HepG2 (cell line): ENCODE data around the gene MOK. TPM values are rescaled to one million over a fixed set of nuclear protein-coding genes. Genes with fewer than 3 reads are reported as not detected.

Source experiments
- CERS6 ChIP-seq: sonication (generic); formaldehyde crosslinking; IDR thresholded peaks from 2 replicates; pipeline ENCODE4 v1.5.0; 2020; ENCODE audit warnings: missing genetic modification reagents
- CREB1 ChIP-seq, 2 experiments: fragments of 450-650 bp in 1 of 2; IDR thresholded peaks; 2 replicates each; pipeline ENCODE4 v1.6.1; 2016 to 2017; ENCODE audit warnings: control low read depth in 1 of 2, mild to moderate bottlenecking in 1 of 2, missing compliant biosample characterization in 1 of 2, missing genetic modification characterization in 1 of 2
- E2F1 ChIP-seq: sonication (generic); formaldehyde crosslinking; IDR thresholded peaks from 2 replicates; pipeline ENCODE4 v1.5.0; 2020; ENCODE audit warnings: missing genetic modification reagents
- EED ChIP-seq: sonication (generic); formaldehyde crosslinking; IDR thresholded peaks from 2 replicates; pipeline ENCODE4 v1.5.0; 2020; ENCODE audit warnings: mild to moderate bottlenecking, missing genetic modification reagents
- GABPB1 ChIP-seq: IDR thresholded peaks from 2 replicates; pipeline ENCODE4 v1.6.1; 2016; ENCODE audit warnings: mild to moderate bottlenecking, missing genetic modification reagents, moderate library complexity, missing compliant biosample characterization
- GLI4 ChIP-seq: sonication (generic); formaldehyde crosslinking; IDR thresholded peaks from 2 replicates; pipeline ENCODE4 v1.5.1; 2020; ENCODE audit warnings: missing genetic modification reagents, mild to moderate bottlenecking, moderate library complexity, borderline replicate concordance
- HNRNPLL ChIP-seq: fragments of 200-400 bp; formaldehyde crosslinking; IDR thresholded peaks from 2 replicates; pipeline ENCODE4 v1.6.1; 2017; ENCODE audit warnings: mild to moderate bottlenecking, low read depth, low read length; ENCODE audit not compliant: poor library complexity, severe bottlenecking
- MED1 ChIP-seq: sonication (generic); formaldehyde crosslinking; IDR thresholded peaks from 2 replicates; pipeline ENCODE4 v1.4.0; 2020; ENCODE audit warnings: missing genetic modification reagents
- SALL1 ChIP-seq: sonication (generic); formaldehyde crosslinking; IDR thresholded peaks from 2 replicates; pipeline ENCODE4 v1.8.0; 2022; ENCODE audit warnings: mild to moderate bottlenecking, missing genetic modification reagents
- ZBTB34 ChIP-seq: sonication (generic); formaldehyde crosslinking; IDR thresholded peaks from 2 replicates; pipeline ENCODE4 v1.8.0; 2022; ENCODE audit warnings: mild to moderate bottlenecking, missing genetic modification reagents
- ZNF234 ChIP-seq: sonication (generic); formaldehyde crosslinking; conservative IDR thresholded peaks from 2 replicates; pipeline ENCODE4 v1.5.1; 2020; ENCODE audit warnings: mild to moderate bottlenecking, missing genetic modification reagents
- ZNF318 ChIP-seq: sonication (generic); formaldehyde crosslinking; IDR thresholded peaks from 2 replicates; pipeline ENCODE4 v1.4.0; 2020; ENCODE audit warnings: mild to moderate bottlenecking, missing genetic modification reagents
- ZNF616 ChIP-seq: sonication (generic); formaldehyde crosslinking; IDR thresholded peaks from 2 replicates; pipeline ENCODE4 v1.5.0; 2020; ENCODE audit warnings: low read depth, mild to moderate bottlenecking, missing genetic modification reagents
- ZNF639 ChIP-seq: conservative IDR thresholded peaks from 2 replicates; pipeline ENCODE4 v1.6.1; 2018; ENCODE audit warnings: missing genetic modification reagents
- ZSCAN31 ChIP-seq: sonication (generic); formaldehyde crosslinking; IDR thresholded peaks from 2 replicates; pipeline ENCODE4 v1.5.0; 2020; ENCODE audit warnings: low read depth, mild to moderate bottlenecking, missing genetic modification reagents
- polyA plus RNA-seq, 8 experiments: library from polyadenylated mRNA; depleted of rRNA in 3 of 8; stranded (reverse) in 7 of 8; unstranded in 1 of 8; fragments of >200 nt; fragmentation: Illumina TruSeq in 4 of 8; extraction: Trizol in 4 of 8; gene quantifications; 2 replicates each; pipeline versions ENCODE4 v1.2.1 to v1.2.3, GENCODE V29; 2011 to 2016; ENCODE audit warnings: low read depth in 4 of 8, missing spikeins in 1 of 8, mixed read lengths in 1 of 8; ENCODE audit not compliant: insufficient read depth in 1 of 8
- total RNA-seq, 5 experiments: library from RNA; depleted of rRNA; stranded (reverse); fragments of >200 nt; fragmentation: Illumina TruSeq; extraction: Trizol; gene quantifications; 2 replicates each; pipeline ENCODE4 v1.2.3, GENCODE V29; 2016; ENCODE audit warnings: low read depth in 1 of 5

Gene MOK
- total and polyA plus RNA-seq, 2 of the 13 experiments (the other 11 are each of a cell fraction or from before 2014, with no cell fraction given): 15.3 to 16.9 TPM

GRCh38 chr14:102320671-102321455 lies 15.9 kb upstream of the MOK start (continued):
- TF ChIP-seq SALL1 (CRISPR knock-in tag): peak; percentile 81
- peak; percentile 42; the same call in 1 of the 2 replicates for TF ChIP-seq ZBTB34 (CRISPR knock-in tag)
- TF ChIP-seq GLI4: 0 out of 2 replicates have a peak, but pooled peaks have one; percentile 42
- peak; percentile 26 for TF ChIP-seq HNRNPLL
- TF ChIP-seq ZNF234 (CRISPR knock-in tag): no peak
- no peak for TF ChIP-seq GABPB1
- no peak for TF ChIP-seq CREB1 (IDR thresholded peaks at IDR 0.05)
- no peak for TF ChIP-seq CREB1 (CRISPR knock-in tag; IDR thresholded peaks at IDR 0.05)
- no peak for TF ChIP-seq ZNF616 (CRISPR knock-in tag)
- TF ChIP-seq ZSCAN31 (CRISPR knock-in tag): peak; percentile 86
- no peak for TF ChIP-seq CERS6
- TF ChIP-seq ZNF639 (CRISPR knock-in tag): no peak
- peak; percentile 69 for TF ChIP-seq MED1
- peak; percentile 43; the same call in 1 of the 2 replicates for TF ChIP-seq ZNF318
- no peak for TF ChIP-seq EED
- TF ChIP-seq E2F1 (CRISPR knock-in tag): no peak
